Activated CD8-positive, alpha-beta T cell treated with anti-CD3 and anti-CD28 coated beads for 36 hours (primary cell): Measurements from ENCODE around the gene IL25. TPM values are rescaled to one million over a fixed set of nuclear protein-coding genes. Genes with fewer than 3 reads are reported as not detected.
A peak's percentile ranks its signal among the peaks of the same experiment; 100 is the strongest.

Experiments
- ATAC-seq: fragments of 200-7000 bp; cut with Tn5 transposase; one replicate; pipeline ENCODE4 v1.10.0; 2021; ENCODE audit warnings: mild to moderate bottlenecking, moderate library complexity
- CTCF ChIA-PET: fragments of 350-600 bp; sonication (Branson Sonifier 250); formaldehyde crosslinking; loops from one replicate; lab custom pipeline; 2021; ENCODE audit warnings: antibody characterized with exemption; lab: Charles Lee
- POLR2A ChIA-PET: fragments of 350-600 bp; sonication (Branson Sonifier 250); formaldehyde crosslinking; loops from one replicate; lab custom pipeline; 2021; ENCODE audit warnings: antibody characterized with exemption; lab: Charles Lee
- DNase-seq: peaks from one replicate; pipeline ENCODE4 v3.0.0-alpha.2; 2020
- H3K27ac Mint-ChIP-seq: one replicate; pipeline ENCODE4 v1.8.0; 2021; ENCODE audit warnings: mild to moderate bottlenecking, mixed read lengths
- H3K27me3 Mint-ChIP-seq: one replicate; pipeline ENCODE4 v1.8.0; 2021; ENCODE audit warnings: mixed read lengths
- H3K36me3 Mint-ChIP-seq: one replicate; pipeline ENCODE4 v1.8.0; 2021; ENCODE audit warnings: low read depth, mixed read lengths
- H3K4me1 Mint-ChIP-seq: one replicate; pipeline ENCODE4 v1.8.0; 2021; ENCODE audit warnings: low read depth, mixed read lengths
- H3K4me3 Mint-ChIP-seq: one replicate; pipeline ENCODE4 v1.8.0; 2021; ENCODE audit warnings: mild to moderate bottlenecking, moderate library complexity, mixed read lengths
- H3K9me3 Mint-ChIP-seq: one replicate; pipeline ENCODE4 v1.8.0; 2021; ENCODE audit warnings: mixed read lengths
- CTCF ChIP-seq: fragments of 200-600 bp; IDR thresholded peaks from one replicate; pipeline ENCODE4 v1.8.0; 2022; ENCODE audit warnings: antibody characterized with exemption, mild to moderate bottlenecking
- intact Hi-C: fragments of 100-400 bp; cut with micrococcal nuclease; formaldehyde crosslinking; loops from one replicate; pipeline ENCODE4 v1.10.0; 2022
- total RNA-seq, 2 experiments: library from RNA; stranded (reverse); gene quantifications; one replicate each; pipeline ENCODE4 v1.2.3, GENCODE V29; 2021

The IL25 gene
- total RNA-seq, 2 experiments from 2014 or later: not detected

DNA sequence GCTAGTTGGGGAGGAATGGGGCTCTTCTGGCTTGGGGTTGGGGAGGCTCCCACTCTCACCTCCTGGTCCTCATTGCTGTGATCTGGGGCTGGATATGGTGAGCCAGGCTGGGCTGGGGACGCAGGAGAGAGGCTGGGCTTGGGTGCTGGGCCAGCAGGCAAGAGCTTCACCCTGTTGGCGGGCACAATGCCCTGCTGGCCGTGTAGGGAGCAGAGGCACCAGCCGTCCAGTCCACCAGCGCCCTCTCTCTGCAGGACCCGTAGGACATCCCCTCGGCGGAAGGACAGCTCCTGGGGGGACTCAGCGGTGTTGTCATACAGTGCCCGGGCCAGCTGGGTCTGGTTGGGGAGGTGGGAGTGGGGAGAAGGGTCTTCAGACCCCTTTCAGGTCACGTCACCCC lies 12.1 kb upstream of the IL25 start:
- POLR2A ChIA-PET: interaction anchor here (0.8 to 1.3 kb wide), 2 partner anchors 11 to 179 kb away, joined by 3 to 4 read pairs; no protein-coding TSS in a partner anchor
- Mint-ChIP-seq H3K27ac (no peak overlapping the region), H3K36me3 (no peaks in the 10 kb centered on the region), H3K4me1 (no peaks in the 10 kb centered on the region), H3K27me3 (peaks cover 16% of the 10 kb centered on the region), H3K9me3 (no peaks in the 10 kb centered on the region), H3K4me3 (no peak overlapping the region)
- peak; percentile 16 for DNase-seq
- no peak for ATAC-seq
- no peak for TF ChIP-seq CTCF
- intact Hi-C loops: no loop called here
- CTCF ChIA-PET: interaction anchor here (0.7 to 1.9 kb wide), 5 partner anchors 9 to 21 kb away, joined by 3 to 8 read pairs (median 3); no protein-coding TSS in a partner anchor

- POLR2A ChIA-PET: no interaction called here
- H3K27ac Mint-ChIP-seq: no peak overlapping the region
- no peaks in the 10 kb centered on the region for H3K36me3 Mint-ChIP-seq
Measured at GRCh38 chr14:23361320-23361719, 11.3 kb upstream of the IL25 start.

GRCh38 chr14:23361763-23362162 lies 10.8 kb upstream of the IL25 start:
- Mint-ChIP-seq H3K27ac (no peak overlapping the region), H3K36me3 (no peaks in the 10 kb centered on the region), H3K4me1 (no peaks in the 10 kb centered on the region), H3K27me3 (peaks cover 17% of the 10 kb centered on the region), H3K4me3 (no peak overlapping the region), H3K9me3 (no peaks in the 10 kb centered on the region)
- no peak for ATAC-seq
- ChIA-PET CTCF (interaction anchor here (1.7 to 1.9 kb wide), 2 partner anchors 18 to 34 kb away, joined by 3 to 8 read pairs; no protein-coding TSS in a partner anchor), POLR2A (no interaction called here)
- intact Hi-C loops: no loop called here
- no peak for TF ChIP-seq CTCF
- DNase-seq: no peak

More at GRCh38 chr14:23361320-23361719, 11.3 kb upstream of the IL25 start:
- intact Hi-C loops: no loop called here
- Mint-ChIP-seq H3K4me1 (no peaks in the 10 kb centered on the region), H3K4me3 (no peak overlapping the region), H3K9me3 (no peaks in the 10 kb centered on the region), H3K27me3 (peaks cover 14% of the 10 kb centered on the region)
- ATAC-seq (peak; percentile 29), DNase-seq (no peak)
- CTCF ChIA-PET: interaction anchor here (0.7 to 1.9 kb wide), 3 partner anchors 9 to 34 kb away, joined by 3 to 8 read pairs (median 3); no protein-coding TSS in a partner anchor
- TF ChIP-seq CTCF: no peak

DNA sequence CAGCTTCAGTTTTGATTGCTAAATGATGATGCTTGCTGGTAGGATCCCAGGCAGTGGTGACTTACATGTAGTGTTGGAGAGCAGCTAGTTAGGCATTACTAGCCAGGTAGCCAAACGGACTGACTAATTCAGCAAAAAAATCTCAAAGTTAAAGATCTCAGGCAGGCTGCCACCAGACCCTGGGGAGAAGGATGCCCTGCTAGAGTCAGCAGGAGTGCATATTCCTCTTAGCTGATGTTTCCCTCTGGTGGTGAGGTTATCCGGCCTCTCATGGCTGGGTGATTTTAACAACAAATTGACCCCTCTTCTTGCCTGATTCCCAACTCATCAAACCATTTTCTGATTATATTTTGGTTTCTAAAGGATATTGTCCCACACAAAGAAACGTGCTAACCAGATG lies 10.4 kb upstream of the IL25 start:
- TF ChIP-seq CTCF: no peak
- intact Hi-C loops: no loop called here
- Mint-ChIP-seq H3K9me3 (no peaks in the 10 kb centered on the region), H3K4me3 (no peak overlapping the region), H3K36me3 (no peaks in the 10 kb centered on the region), H3K27ac (no peak overlapping the region), H3K4me1 (no peaks in the 10 kb centered on the region), H3K27me3 (peaks cover 21% of the 10 kb centered on the region)
- POLR2A ChIA-PET: no interaction called here
- CTCF ChIA-PET: interaction anchor here (1.7 to 1.9 kb wide), 2 partner anchors 18 to 35 kb away, joined by 3 to 8 read pairs; no protein-coding TSS in a partner anchor
- ATAC-seq (no peak), DNase-seq (no peak)

- DNase-seq: no peak
- Mint-ChIP-seq H3K9me3 (no peaks in the 10 kb centered on the region), H3K36me3 (no peaks in the 10 kb centered on the region), H3K27me3 (peaks cover 25% of the 10 kb centered on the region), H3K4me1 (no peaks in the 10 kb centered on the region), H3K27ac (no peak overlapping the region), H3K4me3 (no peak overlapping the region)
- no peak for ATAC-seq
- POLR2A ChIA-PET: interaction anchor here (1.2 kb wide), 1 partner anchor 11 kb away, joined by 3 read pairs; no protein-coding TSS in a partner anchor
- CTCF ChIA-PET: interaction anchor here (0.9 to 1.1 kb wide), 2 partner anchors 16 to 37 kb away, joined by 3 read pairs; no protein-coding TSS in a partner anchor
- intact Hi-C loops: no loop called here
- TF ChIP-seq CTCF: no peak
Measured at GRCh38 chr14:23364164-23365035, 8.2 kb upstream of the IL25 start.
